ENCODE measurements around the gene CNTFR. TPM values are rescaled to one million over a fixed set of nuclear protein-coding genes. Genes with fewer than 3 reads are reported as not detected.

The CNTFR gene
- total RNA-seq, 1 experiment from 2014 or later = 2.7 TPM

- BruUV-seq (replicated peaks) = no TSS peak
- POLR2A ChIA-PET = no interaction called here
- ATAC-seq (no peak), DNase-seq (ENCODE audit: low read depth, low spot score) (no peak)
- CTCF ChIA-PET = interaction anchor here (0.8 kb wide), 1 partner anchor 19 kb away, joined by 3 read pairs; no protein-coding TSS in a partner anchor
- Histone ChIP-seq H3K9me3 (ENCODE audit: control insufficient read depth, insufficient read depth, low read depth, low read length) (no peaks in the 10 kb centered on the region), H3K27ac (ENCODE audit: low read length) (peak overlapping the region; percentile 96), H3K4me1 (ENCODE audit: control insufficient read depth, insufficient read depth, low read length) (peaks cover 16% of the 10 kb centered on the region), H3K36me3 (ENCODE audit: control insufficient read depth, insufficient read depth, low read length) (no peaks in the 10 kb centered on the region), H3K27me3 (ENCODE audit: control insufficient read depth, insufficient read depth, low read length) (no peaks in the 10 kb centered on the region), H3K4me3 (ENCODE audit: low read depth in 2 of 2, low read length in 2 of 2) (peak overlapping the region; percentile 68 to 80)
- no peak for TF ChIP-seq TCF7L2 (IDR thresholded peaks at IDR 0.05; ENCODE audit: low read depth, low read length)
- no peak for TF ChIP-seq SIN3A (IDR thresholded peaks at IDR 0.05; ENCODE audit: borderline replicate concordance, insufficient read depth, low read depth, low read length)
- no peak for TF ChIP-seq CTCF (IDR thresholded peaks at IDR 0.05)
- TF ChIP-seq POLR2AphosphoS5 (IDR thresholded peaks at IDR 0.05; ENCODE audit: low read depth, low read length) = no peak
- TF ChIP-seq REST (IDR thresholded peaks at IDR 0.05; ENCODE audit: insufficient read depth in 1 of 2, low read depth in 2 of 2, low read length in 1 of 2) = no peak
- in situ Hi-C loops (cut with HindIII; ENCODE audit: low pct_unique_long_range_greater_than_20kb, low sequenced_read_pairs) = no loop called here
- intact Hi-C loops (cut with micrococcal nuclease; ENCODE audit: unreplicated experiment) = no loop called here
Measured at GRCh38 chr9:34610434-34611206, 21.1 kb upstream of the CNTFR start.

- TF ChIP-seq REST (IDR thresholded peaks at IDR 0.05; ENCODE audit: insufficient read depth in 1 of 2, low read depth in 2 of 2, low read length in 1 of 2) (no peak), TCF7L2 (IDR thresholded peaks at IDR 0.05; ENCODE audit: low read depth, low read length) (no peak), POLR2AphosphoS5 (IDR thresholded peaks at IDR 0.05; ENCODE audit: low read depth, low read length) (no peak), CTCF (IDR thresholded peaks at IDR 0.05) (no peak), SIN3A (IDR thresholded peaks at IDR 0.05; ENCODE audit: borderline replicate concordance, insufficient read depth, low read depth, low read length) (no peak)
- ChIA-PET CTCF (interaction anchor here (0.7 to 0.9 kb wide), 2 partner anchors 52 to 59 kb away, joined by 3 read pairs; no protein-coding TSS in a partner anchor), POLR2A (interaction anchor here (0.6 kb wide), 1 partner anchor 27 kb away, joined by 11 read pairs; no protein-coding TSS in a partner anchor)
- no peaks in the 10 kb centered on the region for H3K9me3 ChIP-seq (ENCODE audit: control insufficient read depth, insufficient read depth, low read depth, low read length)
- intact Hi-C loops (cut with micrococcal nuclease; ENCODE audit: unreplicated experiment) (no loop called here), in situ Hi-C loops (cut with HindIII; ENCODE audit: low pct_unique_long_range_greater_than_20kb, low sequenced_read_pairs) (no loop called here)
- BruUV-seq (replicated peaks) = no TSS peak
- ATAC-seq = no peak
- H3K27ac ChIP-seq (ENCODE audit: low read length) = no peak overlapping the region
- no peak overlapping the region for H3K4me3 ChIP-seq (ENCODE audit: low read depth in 2 of 2, low read length in 2 of 2)
- DNase-seq (ENCODE audit: low read depth, low spot score) = no peak
- H3K4me1 ChIP-seq (ENCODE audit: control insufficient read depth, insufficient read depth, low read length) = peaks cover 8% of the 10 kb centered on the region
- H3K36me3 ChIP-seq (ENCODE audit: control insufficient read depth, insufficient read depth, low read length) = no peaks in the 10 kb centered on the region
- no peaks in the 10 kb centered on the region for H3K27me3 ChIP-seq (ENCODE audit: control insufficient read depth, insufficient read depth, low read length)
Measured at GRCh38 chr9:34607331-34607730, 17.8 kb upstream of the CNTFR start.
